ENCODE data around the gene RPUSD4. TPM values are rescaled to one million over a fixed set of nuclear protein-coding genes. Genes with fewer than 3 reads are reported as not detected.

Gene RPUSD4
- total RNA-seq, 1 donor from 2014 or later = 45.3 TPM

GRCh38 chr11:126192361-126192760 lies 19.1 kb downstream of the RPUSD4 start:
- Mint-ChIP-seq H3K4me1 (peaks cover 8% of the 10 kb centered on the region), H3K9me3 (no peaks in the 10 kb centered on the region), H3K27me3 (ENCODE audit: low read depth) (peaks cover 9% of the 10 kb centered on the region), H3K4me3 (no peak overlapping the region), H3K27ac (ENCODE audit: unreplicated experiment) (no peak overlapping the region), H3K36me3 (ENCODE audit: low read depth) (peaks cover 36% of the 10 kb centered on the region)
- no peak for DNase-seq (ENCODE audit: low read depth, low spot score)
- TF ChIP-seq CTCF (conservative IDR thresholded peaks at IDR 0.05) = no peak

- H3K4me3 Mint-ChIP-seq = no peak overlapping the region
- peaks cover 13% of the 10 kb centered on the region for H3K27me3 Mint-ChIP-seq (ENCODE audit: low read depth)
- no peaks in the 10 kb centered on the region for H3K9me3 Mint-ChIP-seq
- TF ChIP-seq CTCF (conservative IDR thresholded peaks at IDR 0.05) = no peak
- no peak for DNase-seq (ENCODE audit: low read depth, low spot score)
- peaks cover 12% of the 10 kb centered on the region for H3K4me1 Mint-ChIP-seq
- peaks cover 33% of the 10 kb centered on the region for H3K36me3 Mint-ChIP-seq (ENCODE audit: low read depth)
- no peak overlapping the region for H3K27ac Mint-ChIP-seq (ENCODE audit: unreplicated experiment)
Observed at GRCh38 chr11:126191379-126192073, 19.9 kb downstream of the RPUSD4 start.

- no peaks in the 10 kb centered on the region for H3K9me3 Mint-ChIP-seq
- peaks cover 18% of the 10 kb centered on the region for H3K27me3 Mint-ChIP-seq (ENCODE audit: low read depth)
- no peak overlapping the region for H3K27ac Mint-ChIP-seq (ENCODE audit: unreplicated experiment)
- H3K4me3 Mint-ChIP-seq = no peak overlapping the region
- peaks cover 26% of the 10 kb centered on the region for H3K36me3 Mint-ChIP-seq (ENCODE audit: low read depth)
- no peak for DNase-seq (ENCODE audit: low read depth, low spot score)
- H3K4me1 Mint-ChIP-seq = peaks cover 12% of the 10 kb centered on the region
- TF ChIP-seq CTCF (conservative IDR thresholded peaks at IDR 0.05) = no peak
Observed at GRCh38 chr11:126190792-126191191, 20.7 kb downstream of the RPUSD4 start.

GRCh38 chr11:126189109-126189929 lies 22.1 kb downstream of the RPUSD4 start:
- Mint-ChIP-seq H3K4me1 (peaks cover 20% of the 10 kb centered on the region), H3K27me3 (ENCODE audit: low read depth) (peaks cover 28% of the 10 kb centered on the region), H3K36me3 (ENCODE audit: low read depth) (peaks cover 14% of the 10 kb centered on the region), H3K9me3 (no peaks in the 10 kb centered on the region), H3K27ac (ENCODE audit: unreplicated experiment) (no peak overlapping the region), H3K4me3 (no peak overlapping the region)
- no peak for DNase-seq (ENCODE audit: low read depth, low spot score)
- no peak for TF ChIP-seq CTCF (conservative IDR thresholded peaks at IDR 0.05)

- Mint-ChIP-seq H3K27ac (ENCODE audit: unreplicated experiment) (no peak overlapping the region), H3K27me3 (ENCODE audit: low read depth) (peaks cover 32% of the 10 kb centered on the region), H3K4me1 (peaks cover 16% of the 10 kb centered on the region), H3K4me3 (no peak overlapping the region), H3K36me3 (ENCODE audit: low read depth) (peaks cover 10% of the 10 kb centered on the region), H3K9me3 (no peaks in the 10 kb centered on the region)
- TF ChIP-seq CTCF (conservative IDR thresholded peaks at IDR 0.05) = no peak
- DNase-seq (ENCODE audit: low read depth, low spot score) = no peak
Observed at GRCh38 chr11:126188332-126189108, 22.9 kb downstream of the RPUSD4 start.
